Activated CD4-positive, alpha-beta memory T cell treated with anti-CD3 and anti-CD28 coated beads, Interleukin-2, amount 10 ng/mL, durations not matched to agents 7 days and 5 days (primary cell): ENCODE data around the gene IGSF3. TPM values are rescaled to one million over a fixed set of nuclear protein-coding genes. Genes with fewer than 3 reads are reported as not detected.

Experiments
- CTCF ChIA-PET: fragments of 350-600 bp; sonication (Branson Sonifier 250); formaldehyde crosslinking; loops from one replicate; lab custom pipeline; 2021; ENCODE audit warnings: antibody characterized with exemption, inconsistent platforms; lab: Charles Lee
- POLR2A ChIA-PET: fragments of 350-600 bp; sonication (Branson Sonifier 250); formaldehyde crosslinking; loops from one replicate; lab custom pipeline; 2021; ENCODE audit warnings: antibody characterized with exemption; lab: Charles Lee
- DNase-seq: peaks from one replicate; pipeline ENCODE4 v3.0.0-alpha.2; 2020
- H3K27ac Mint-ChIP-seq: one replicate; pipeline ENCODE4 v1.8.0; 2021; ENCODE audit warnings: mild to moderate bottlenecking, mixed read lengths
- H3K27me3 Mint-ChIP-seq: one replicate; pipeline ENCODE4 v1.8.0; 2021; ENCODE audit warnings: mixed read lengths
- H3K36me3 Mint-ChIP-seq: one replicate; pipeline ENCODE4 v1.8.0; 2021; ENCODE audit warnings: low read depth, mixed read lengths
- H3K4me1 Mint-ChIP-seq: one replicate; pipeline ENCODE4 v1.8.0; 2021; ENCODE audit warnings: mixed read lengths
- H3K4me3 Mint-ChIP-seq: one replicate; pipeline ENCODE4 v1.8.0; 2021; ENCODE audit warnings: mild to moderate bottlenecking, mixed read lengths
- H3K9me3 Mint-ChIP-seq: one replicate; pipeline ENCODE4 v1.8.0; 2021; ENCODE audit warnings: mixed read lengths
- total RNA-seq, 2 experiments: library from RNA; stranded (reverse); gene quantifications; one replicate each; pipeline ENCODE4 v1.2.3, GENCODE V29; 2021

Gene IGSF3
- total RNA-seq, 2 experiments from 2014 or later, result 0.48 to 0.58 TPM

- H3K27me3 Mint-ChIP-seq, result peaks cover 6% of the 10 kb centered on the region
- no peaks in the 10 kb centered on the region for H3K36me3 Mint-ChIP-seq
- CTCF ChIA-PET, result interaction anchor here (0.5 kb wide), 1 partner anchor 117 kb away, joined by 3 read pairs; no protein-coding TSS in a partner anchor
- no peak for DNase-seq
- peaks cover 8% of the 10 kb centered on the region for H3K4me1 Mint-ChIP-seq
- no peak overlapping the region for H3K4me3 Mint-ChIP-seq
- POLR2A ChIA-PET, result no interaction called here
- no peak overlapping the region for H3K27ac Mint-ChIP-seq
- no peaks in the 10 kb centered on the region for H3K9me3 Mint-ChIP-seq
Measured at GRCh38 chr1:116579259-116579875, 88.2 kb downstream of the IGSF3 start.

DNA sequence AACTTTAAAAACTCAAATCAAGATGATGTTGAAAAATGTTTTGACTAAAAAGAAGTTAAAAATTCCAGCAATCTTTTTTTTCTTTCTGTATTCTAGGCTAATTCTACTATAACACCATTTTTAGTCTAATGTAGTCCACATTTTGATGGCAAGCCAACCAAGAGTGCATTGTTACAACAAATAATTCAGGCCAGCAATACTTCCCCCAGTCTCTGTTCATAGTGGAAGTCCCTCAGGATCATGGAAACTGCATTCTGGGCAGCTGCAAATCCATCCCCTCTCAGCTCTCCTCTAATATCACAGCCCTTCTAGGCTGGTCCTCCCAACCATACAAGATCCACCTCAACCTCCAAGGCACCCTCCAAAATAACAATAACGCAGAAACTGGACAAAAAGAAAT is 89.0 kb downstream of the IGSF3 start:
- peaks cover 6% of the 10 kb centered on the region for H3K27me3 Mint-ChIP-seq
- no peak for DNase-seq
- no peak overlapping the region for H3K4me3 Mint-ChIP-seq
- ChIA-PET CTCF (interaction anchor here (1.3 kb wide), 1 partner anchor 18 kb away, joined by 4 read pairs; no protein-coding TSS in a partner anchor), POLR2A (no interaction called here)
- no peak overlapping the region for H3K27ac Mint-ChIP-seq
- peaks cover 13% of the 10 kb centered on the region for H3K4me1 Mint-ChIP-seq
- no peaks in the 10 kb centered on the region for H3K9me3 Mint-ChIP-seq
- H3K36me3 Mint-ChIP-seq, result no peaks in the 10 kb centered on the region

GRCh38 chr1:116577759-116578314 is 89.7 kb downstream of the IGSF3 start:
- DNase-seq, result no peak
- Mint-ChIP-seq H3K27me3 (peaks cover 6% of the 10 kb centered on the region), H3K4me3 (no peak overlapping the region), H3K4me1 (peaks cover 18% of the 10 kb centered on the region), H3K9me3 (no peaks in the 10 kb centered on the region), H3K27ac (no peak overlapping the region), H3K36me3 (no peaks in the 10 kb centered on the region)
- CTCF ChIA-PET, result interaction anchor here (1.2 to 1.4 kb wide), 3 partner anchors 9 to 79 kb away, joined by 3 to 4 read pairs (median 4); no protein-coding TSS in a partner anchor
- POLR2A ChIA-PET, result no interaction called here

GRCh38 chr1:116574581-116575291 is 92.8 kb downstream of the IGSF3 start:
- no peaks in the 10 kb centered on the region for H3K9me3 Mint-ChIP-seq
- H3K4me1 Mint-ChIP-seq, result peaks cover 33% of the 10 kb centered on the region
- H3K27me3 Mint-ChIP-seq, result peaks cover 6% of the 10 kb centered on the region
- H3K27ac Mint-ChIP-seq, result no peak overlapping the region
- H3K4me3 Mint-ChIP-seq, result no peak overlapping the region
- peaks cover 5% of the 10 kb centered on the region for H3K36me3 Mint-ChIP-seq
- POLR2A ChIA-PET, result interaction anchor here (0.6 to 1.9 kb wide), 5 partner anchors 10 to 554 kb away, joined by 3 to 9 read pairs (median 3); partner anchors contain the start of gene TTF2
- DNase-seq, result peak; percentile 68
- CTCF ChIA-PET, result interaction anchor here (0.6 to 4.3 kb wide), 29 partner anchors 9 to 554 kb away, joined by 3 to 49 read pairs (median 4); no protein-coding TSS in a partner anchor

- Mint-ChIP-seq H3K36me3 (peaks cover 17% of the 10 kb centered on the region), H3K4me3 (no peak overlapping the region), H3K27ac (no peak overlapping the region), H3K4me1 (peaks cover 44% of the 10 kb centered on the region), H3K9me3 (no peaks in the 10 kb centered on the region), H3K27me3 (peaks cover 6% of the 10 kb centered on the region)
- ChIA-PET POLR2A (interaction anchor here (0.6 to 5.8 kb wide), 5 partner anchors 9 to 555 kb away, joined by 3 to 48 read pairs (median 3); partner anchors contain the start of gene TTF2), CTCF (interaction anchor here (0.9 to 4.3 kb wide), 19 partner anchors 10 to 520 kb away, joined by 3 to 49 read pairs (median 4); no protein-coding TSS in a partner anchor)
- DNase-seq, result no peak
Measured at GRCh38 chr1:116573431-116574095, 94.0 kb downstream of the IGSF3 start.

DNA sequence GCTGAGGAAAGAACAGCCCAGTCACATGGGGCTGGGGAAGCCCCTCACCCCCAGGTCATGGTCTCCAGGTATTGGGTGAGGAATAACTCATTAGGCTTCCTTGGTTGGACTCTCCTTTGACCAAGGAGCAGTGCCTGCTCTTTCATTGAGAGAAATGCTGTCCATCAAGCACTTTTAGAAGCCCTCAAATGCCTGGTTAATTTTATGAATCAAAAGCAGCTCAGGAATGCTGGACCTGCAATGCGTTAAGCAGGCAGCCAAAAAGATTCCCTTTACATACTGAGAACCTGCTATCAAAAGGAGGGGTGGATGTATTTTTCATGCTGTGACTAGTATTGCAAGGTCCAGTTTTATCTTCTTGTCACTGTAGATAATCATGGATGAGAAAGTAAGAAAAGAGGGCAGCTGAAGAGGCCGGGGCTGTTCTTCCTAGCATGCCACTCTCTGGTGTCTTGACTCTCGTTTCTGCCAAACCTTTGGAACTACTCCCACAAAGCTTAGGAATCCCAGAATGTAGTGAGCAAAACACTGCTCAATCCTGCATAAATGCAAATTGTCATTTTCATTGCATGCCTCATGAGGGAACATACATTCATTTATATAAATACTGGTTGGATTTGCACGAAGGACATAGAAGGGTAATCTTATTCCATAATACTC is 94.6 kb downstream of the IGSF3 start:
- H3K4me3 Mint-ChIP-seq, result no peak overlapping the region
- no peaks in the 10 kb centered on the region for H3K9me3 Mint-ChIP-seq
- POLR2A ChIA-PET, result interaction anchor here (1.0 to 5.8 kb wide), 4 partner anchors 15 to 487 kb away, joined by 3 to 48 read pairs (median 4); partner anchors contain the start of gene TTF2
- H3K36me3 Mint-ChIP-seq, result peaks cover 23% of the 10 kb centered on the region
- peaks cover 51% of the 10 kb centered on the region for H3K4me1 Mint-ChIP-seq
- peaks cover 6% of the 10 kb centered on the region for H3K27me3 Mint-ChIP-seq
- CTCF ChIA-PET, result interaction anchor here (0.6 to 4.3 kb wide), 9 partner anchors 16 to 521 kb away, joined by 3 to 49 read pairs (median 4); no protein-coding TSS in a partner anchor
- no peak for DNase-seq
- H3K27ac Mint-ChIP-seq, result no peak overlapping the region

- peak overlapping the region; percentile 89 for H3K4me3 Mint-ChIP-seq
- ChIA-PET CTCF (interaction anchor here (1.4 to 4.3 kb wide), 3 partner anchors 16 to 73 kb away, joined by 4 to 49 read pairs (median 4); no protein-coding TSS in a partner anchor), POLR2A (interaction anchor here (0.6 to 5.8 kb wide), 8 partner anchors 14 to 488 kb away, joined by 3 to 48 read pairs (median 5); partner anchors contain the start of gene TTF2)
- H3K9me3 Mint-ChIP-seq, result no peaks in the 10 kb centered on the region
- no peak for DNase-seq
- peaks cover 4% of the 10 kb centered on the region for H3K27me3 Mint-ChIP-seq
- peaks cover 26% of the 10 kb centered on the region for H3K36me3 Mint-ChIP-seq
- peak overlapping the region; percentile 85 for H3K27ac Mint-ChIP-seq
- H3K4me1 Mint-ChIP-seq, result peaks cover 55% of the 10 kb centered on the region
Measured at GRCh38 chr1:116572099-116572498, 95.4 kb downstream of the IGSF3 start.

- Mint-ChIP-seq H3K36me3 (peaks cover 33% of the 10 kb centered on the region), H3K4me3 (peak overlapping the region; percentile 89), H3K27me3 (no peaks in the 10 kb centered on the region), H3K27ac (peak overlapping the region; percentile 85), H3K4me1 (peaks cover 60% of the 10 kb centered on the region), H3K9me3 (no peaks in the 10 kb centered on the region)
- no peak for DNase-seq
- ChIA-PET CTCF (interaction anchor here (0.7 to 4.3 kb wide), 3 partner anchors 20 to 432 kb away, joined by 3 to 49 read pairs (median 3); no protein-coding TSS in a partner anchor), POLR2A (interaction anchor here (0.6 to 5.8 kb wide), 10 partner anchors 14 to 489 kb away, joined by 3 to 48 read pairs (median 4); partner anchors contain the start of gene TTF2)
Measured at GRCh38 chr1:116571215-116571919, 96.2 kb downstream of the IGSF3 start.

DNA sequence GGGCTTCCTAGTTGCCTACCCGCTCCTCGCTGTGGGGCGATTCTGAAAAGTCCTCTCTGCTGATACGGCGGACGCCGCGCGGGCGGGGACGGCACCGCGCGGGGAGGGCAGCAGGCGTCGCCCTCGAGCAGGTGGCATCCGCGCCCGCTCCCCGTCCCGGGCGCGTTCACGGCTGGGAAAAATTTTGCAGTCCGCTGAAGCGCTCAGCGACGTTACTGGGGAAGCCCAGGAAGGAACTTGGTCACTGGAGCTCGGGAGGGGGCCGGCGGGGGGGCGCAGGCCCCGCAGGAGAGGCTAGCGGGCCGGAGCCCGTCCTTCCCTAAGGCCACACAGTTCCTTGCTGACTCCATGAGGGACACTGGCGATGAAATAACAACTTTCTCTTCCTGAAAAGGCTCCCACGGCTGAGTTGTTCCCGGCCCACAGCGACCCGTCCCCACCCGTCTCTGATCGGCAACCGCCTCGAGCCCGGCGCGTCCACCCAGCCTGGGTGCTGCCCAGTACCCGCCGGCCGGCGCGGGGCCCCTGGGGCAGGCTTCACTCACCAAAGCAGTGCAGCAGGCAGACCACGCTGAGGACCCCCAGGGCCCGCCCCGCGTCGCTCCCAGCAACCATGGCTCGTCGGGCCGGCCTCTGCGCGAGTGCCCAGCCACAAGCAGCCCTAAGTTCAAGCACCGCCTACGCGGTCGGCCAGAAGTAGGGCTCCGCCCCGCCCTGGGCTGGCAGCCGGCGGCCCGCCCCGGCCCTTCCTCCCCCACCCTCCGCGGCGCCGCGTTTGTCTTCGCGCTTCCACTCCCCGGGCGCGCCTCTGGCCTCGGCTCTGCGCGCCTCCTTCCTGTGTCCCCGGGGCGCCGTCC is 96.9 kb downstream of the IGSF3 start, which contains the start of gene CD58:
Gene CD58 (minus strand): TSS at position 669 of the 857 bp plus-strand sequence. CDS start 54 bp downstream, at position 615.
- Mint-ChIP-seq H3K36me3 (peaks cover 40% of the 10 kb centered on the region), H3K4me3 (peak within 1 kb of the TSS; percentile 89), H3K27me3 (no peaks in the 10 kb centered on the region), H3K9me3 (no peaks in the 10 kb centered on the region), H3K27ac (peak within 1 kb of the TSS; percentile 85), H3K4me1 (peaks cover 66% of the 10 kb centered on the region)
- peak; percentile 89 for DNase-seq
- ChIA-PET POLR2A (interaction anchor here (0.6 to 5.8 kb wide), 9 partner anchors 13 to 490 kb away, joined by 3 to 48 read pairs (median 5); partner anchors contain the start of gene TTF2), CTCF (interaction anchor here (0.7 to 2.0 kb wide), 5 partner anchors 11 to 431 kb away, joined by 3 to 6 read pairs (median 4); no protein-coding TSS in a partner anchor)

DNA sequence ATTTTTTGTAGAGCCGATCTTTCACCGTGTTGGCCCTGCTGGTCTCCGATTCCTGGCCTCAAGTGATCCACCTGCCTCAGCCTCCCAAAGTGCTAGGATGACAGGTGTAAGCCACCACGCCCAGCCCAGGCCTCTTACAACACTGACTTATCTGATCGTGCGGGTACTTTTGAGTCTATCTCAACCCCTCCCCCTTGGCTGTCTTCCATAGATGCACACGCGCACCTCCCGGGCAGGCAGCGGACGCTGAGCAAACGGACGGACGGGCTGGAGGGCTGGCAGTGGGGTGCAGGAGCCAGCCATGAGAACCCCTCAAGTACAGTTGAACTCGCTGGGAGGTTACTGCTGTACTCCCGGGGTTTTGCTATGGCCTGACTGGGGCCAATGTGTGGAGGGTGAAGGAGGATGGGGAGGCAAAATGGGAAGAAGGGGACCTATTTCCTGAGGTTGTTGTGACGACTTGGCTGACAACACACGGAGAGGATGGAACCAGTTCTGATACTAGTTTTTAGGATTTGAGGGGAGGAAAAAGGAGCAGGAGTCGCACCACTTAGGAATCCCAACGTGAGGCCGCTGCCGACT is 97.7 kb downstream of the IGSF3 start:
- peaks cover 68% of the 10 kb centered on the region for H3K4me1 Mint-ChIP-seq
- H3K27me3 Mint-ChIP-seq, result no peaks in the 10 kb centered on the region
- ChIA-PET CTCF (interaction anchor here (0.7 to 2.0 kb wide), 8 partner anchors 13 to 430 kb away, joined by 3 to 12 read pairs (median 5); no protein-coding TSS in a partner anchor), POLR2A (interaction anchor here (0.7 to 5.8 kb wide), 14 partner anchors 12 to 490 kb away, joined by 3 to 48 read pairs (median 6); partner anchors contain the start of gene TTF2)
- H3K4me3 Mint-ChIP-seq, result peak overlapping the region; percentile 89
- H3K9me3 Mint-ChIP-seq, result peaks cover 2% of the 10 kb centered on the region
- peak; percentile 64 for DNase-seq
- peaks cover 46% of the 10 kb centered on the region for H3K36me3 Mint-ChIP-seq
- peak overlapping the region; percentile 85 for H3K27ac Mint-ChIP-seq
